PC-3 (cell line): ENCODE measurements around the gene IRF3.

Source experiments
- EZH2phosphoT487 ChIP-seq: fragments of 300-600 bp; sonication (generic); IDR thresholded peaks from 2 replicates; pipeline ENCODE4 v1.6.1; 2018; ENCODE audit warnings: mild to moderate bottlenecking, antibody characterized with exemption, low read length, borderline replicate concordance
- TF ChIP-seq, protein P1 (sequence below): fragments of 300-600 bp; sonication (generic); conservative IDR thresholded peaks from 2 replicates; pipeline ENCODE4 v1.5.1; 2017; ENCODE audit warnings: antibody characterized with exemption, low read depth, mild to moderate bottlenecking, low read length

DNA sequence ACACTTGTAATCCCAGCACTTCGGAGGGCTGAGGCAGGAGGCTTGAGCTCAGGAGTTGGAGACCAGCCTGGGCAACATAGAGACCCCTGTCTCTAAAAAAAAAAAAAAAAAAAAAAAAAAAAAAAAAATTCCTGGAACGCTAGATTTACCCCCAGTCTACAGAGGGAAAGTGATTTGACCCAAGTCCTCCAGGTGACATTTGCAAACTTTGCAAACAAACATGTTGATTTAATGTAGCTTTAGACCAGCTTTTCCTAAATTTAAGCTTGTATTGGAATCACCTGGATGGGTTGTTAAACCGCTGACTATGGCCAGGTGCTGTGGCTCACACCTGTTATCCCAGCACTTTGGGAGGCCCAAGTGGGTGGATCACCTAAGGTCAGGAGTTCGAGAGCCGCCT is 33.7 kb upstream of the IRF3 start:
- TF ChIP-seq EZH2phosphoT487, result no peak
- TF ChIP-seq, protein P1, sequence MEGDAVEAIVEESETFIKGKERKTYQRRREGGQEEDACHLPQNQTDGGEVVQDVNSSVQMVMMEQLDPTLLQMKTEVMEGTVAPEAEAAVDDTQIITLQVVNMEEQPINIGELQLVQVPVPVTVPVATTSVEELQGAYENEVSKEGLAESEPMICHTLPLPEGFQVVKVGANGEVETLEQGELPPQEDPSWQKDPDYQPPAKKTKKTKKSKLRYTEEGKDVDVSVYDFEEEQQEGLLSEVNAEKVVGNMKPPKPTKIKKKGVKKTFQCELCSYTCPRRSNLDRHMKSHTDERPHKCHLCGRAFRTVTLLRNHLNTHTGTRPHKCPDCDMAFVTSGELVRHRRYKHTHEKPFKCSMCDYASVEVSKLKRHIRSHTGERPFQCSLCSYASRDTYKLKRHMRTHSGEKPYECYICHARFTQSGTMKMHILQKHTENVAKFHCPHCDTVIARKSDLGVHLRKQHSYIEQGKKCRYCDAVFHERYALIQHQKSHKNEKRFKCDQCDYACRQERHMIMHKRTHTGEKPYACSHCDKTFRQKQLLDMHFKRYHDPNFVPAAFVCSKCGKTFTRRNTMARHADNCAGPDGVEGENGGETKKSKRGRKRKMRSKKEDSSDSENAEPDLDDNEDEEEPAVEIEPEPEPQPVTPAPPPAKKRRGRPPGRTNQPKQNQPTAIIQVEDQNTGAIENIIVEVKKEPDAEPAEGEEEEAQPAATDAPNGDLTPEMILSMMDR, result no peak
